GM23338 (cell line): ENCODE data around the gene IL22RA1. TPM values are rescaled to one million over a fixed set of nuclear protein-coding genes. Genes with fewer than 3 reads are reported as not detected.

Source experiments
- ATAC-seq: fragments of 200-7000 bp; cut with Tn5 transposase; 3 replicates; pipeline ENCODE4 v1.9.1; 2020
- DNase-seq: peaks from one replicate; pipeline ENCODE4 v3.0.0-alpha.2; 2015; ENCODE audit warnings: low spot score
- H2AFZ ChIP-seq: fragments of 200-600 bp; sonication (generic); 2 replicates; pipeline ENCODE4 v1.8.0; 2016; ENCODE audit warnings: antibody characterized with exemption, mild to moderate bottlenecking, moderate library complexity
- H3F3A ChIP-seq: fragments of 200-600 bp; sonication (generic); replicated peaks from 2 replicates; pipeline ENCODE4 v1.8.0; 2017; ENCODE audit warnings: antibody characterized with exemption, mixed run types, low read depth
- H3K27ac ChIP-seq: fragments of 200-600 bp; sonication (generic); 2 replicates; pipeline ENCODE4 v1.6.1; 2016; ENCODE audit warnings: low read depth
- H3K27me3 ChIP-seq: fragments of 200-600 bp; sonication (generic); 2 replicates; pipeline ENCODE4 v1.8.0; 2016; ENCODE audit warnings: mild to moderate bottlenecking, mixed run types, moderate library complexity; ENCODE audit not compliant: insufficient read depth
- H3K36me3 ChIP-seq: fragments of 200-600 bp; sonication (generic); 2 replicates; pipeline ENCODE4 v1.8.0; 2016; ENCODE audit warnings: mild to moderate bottlenecking; ENCODE audit not compliant: insufficient read depth
- H3K4me1 ChIP-seq: fragments of 200-600 bp; sonication (generic); 2 replicates; pipeline ENCODE4 v1.8.0; 2016; ENCODE audit warnings: mild to moderate bottlenecking, moderate library complexity; ENCODE audit not compliant: insufficient read depth
- H3K4me2 ChIP-seq: fragments of 200-600 bp; sonication (generic); 2 replicates; pipeline ENCODE4 v1.7.1; 2017; ENCODE audit warnings: mixed run types
- H3K4me3 ChIP-seq: fragments of 200-600 bp; sonication (generic); 2 replicates; pipeline ENCODE4 v1.6.1; 2016; ENCODE audit warnings: mixed run types
- H3K79me2 ChIP-seq: fragments of 200-600 bp; sonication (generic); replicated peaks from 2 replicates; pipeline ENCODE4 v1.8.0; 2017; ENCODE audit warnings: mild to moderate bottlenecking; ENCODE audit not compliant: insufficient read depth
- H3K9me2 ChIP-seq: fragments of 200-600 bp; sonication (generic); 2 replicates; pipeline ENCODE4 v1.8.0; 2017; ENCODE audit not compliant: insufficient read depth
- H4K20me1 ChIP-seq: fragments of 200-600 bp; sonication (generic); replicated peaks from 2 replicates; pipeline ENCODE4 v1.8.0; 2017; ENCODE audit warnings: mild to moderate bottlenecking; ENCODE audit not compliant: insufficient read depth
- H3K27ac Mint-ChIP-seq: 2 replicates; pipeline ENCODE4 v1.8.0; 2020; ENCODE audit warnings: inconsistent platforms, mild to moderate bottlenecking, moderate library complexity, mixed read lengths
- H3K27me3 Mint-ChIP-seq: 3 replicates; pipeline ENCODE4 v1.8.0; 2022; ENCODE audit warnings: low read depth, mild to moderate bottlenecking, moderate library complexity, mixed read lengths, inconsistent platforms; ENCODE audit not compliant: insufficient read depth, poor library complexity
- H3K36me3 Mint-ChIP-seq: 3 replicates; pipeline ENCODE4 v1.8.0; 2021; ENCODE audit warnings: low read depth, mild to moderate bottlenecking, inconsistent platforms, moderate library complexity, mixed read lengths
- H3K4me1 Mint-ChIP-seq: 3 replicates; pipeline ENCODE4 v1.8.0; 2020; ENCODE audit warnings: mild to moderate bottlenecking, inconsistent platforms, mixed read lengths
- H3K4me3 Mint-ChIP-seq: 3 replicates; pipeline ENCODE4 v1.8.0; 2021; ENCODE audit warnings: moderate library complexity, mild to moderate bottlenecking, inconsistent platforms, mixed read lengths
- H3K9me3 Mint-ChIP-seq: 3 replicates; pipeline ENCODE4 v1.8.0; 2020; ENCODE audit warnings: moderate library complexity, mild to moderate bottlenecking, inconsistent platforms, mixed read lengths
- CTCF ChIP-seq, 2 experiments: fragments of 200-600 bp in 1 of 2; sonication (generic) in 1 of 2; conservative IDR thresholded peaks; 2 replicates each; pipeline versions ENCODE4 v1.5.1 to v1.6.1; 2016 to 2017; ENCODE audit warnings: antibody characterized with exemption in 2 of 2, low read depth in 2 of 2, mild to moderate bottlenecking in 2 of 2, moderate library complexity in 1 of 2
- EZH2 ChIP-seq: fragments of 200-600 bp; sonication (generic); IDR thresholded peaks from one replicate; pipeline ENCODE4 v1.8.0; 2017; ENCODE audit warnings: antibody characterized with exemption, mild to moderate bottlenecking, low read depth; ENCODE audit not compliant: unreplicated experiment
- STAT1 ChIP-seq: IDR thresholded peaks from one replicate; pipeline ENCODE4 v1.6.1; 2016; ENCODE audit warnings: antibody characterized with exemption; ENCODE audit not compliant: unreplicated experiment
- ZNF331 ChIP-seq: fragments of 250-450 bp; sonication (Bioruptor Pico); IDR thresholded peaks from 2 replicates; pipeline ENCODE4 v1.5.0; 2020; ENCODE audit warnings: low read depth, mild to moderate bottlenecking, moderate library complexity
- ZNF462 ChIP-seq: fragments of 250-450 bp; sonication (Bioruptor Pico); IDR thresholded peaks from 2 replicates; pipeline ENCODE4 v1.5.0; 2020; ENCODE audit warnings: mild to moderate bottlenecking, moderate library complexity
- polyA plus RNA-seq: library from polyadenylated mRNA; unstranded; fragments of >200 nt; fragmentation: Nextera tagmentation; extraction: Ambion mirVana; gene quantifications from 2 replicates; pipeline ENCODE4 v1.2.1, GENCODE V29; 2016
- total RNA-seq: library from RNA; depleted of rRNA; stranded (reverse); fragments of >200 nt; shearing (Covaris generic); gene quantifications from 2 replicates; pipeline ENCODE4 v1.2.3, GENCODE V29; 2014

IL22RA1 gene
- total and polyA plus RNA-seq, 2 experiments from 2014 or later = 0.11 to 0.28 TPM

DNA sequence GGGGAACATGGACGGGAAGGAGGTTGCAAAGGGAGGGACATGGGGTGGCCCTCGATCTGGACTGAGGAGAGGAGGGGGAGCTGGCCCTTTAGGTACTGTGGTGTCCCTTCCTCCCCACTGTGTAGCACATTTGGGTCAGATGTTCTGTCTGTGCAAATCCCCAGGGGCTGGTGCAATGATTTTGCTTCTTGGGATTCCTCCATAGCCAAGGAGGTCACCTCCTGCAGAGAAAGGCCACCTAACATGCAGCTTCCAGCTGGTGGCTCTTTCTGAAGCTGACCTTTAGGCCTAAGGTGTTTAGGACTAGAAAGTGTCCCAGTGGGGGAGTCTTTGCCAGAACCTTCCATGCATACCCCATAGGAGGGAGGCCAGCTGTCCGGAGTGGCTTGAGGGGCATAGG lies 22.0 kb downstream of the IL22RA1 start:
- H4K20me1 ChIP-seq = no peaks in the 10 kb centered on the region
- H3K4me1 ChIP-seq = no peaks in the 10 kb centered on the region
- no peak for DNase-seq
- H3K27me3 ChIP-seq = no peaks in the 10 kb centered on the region
- no peak overlapping the region for H2AFZ ChIP-seq
- no peaks in the 10 kb centered on the region for H3K36me3 ChIP-seq
- Mint-ChIP-seq H3K27ac (no peak overlapping the region), H3K36me3 (no peaks in the 10 kb centered on the region), H3K4me3 (no peak overlapping the region), H3K9me3 (no peaks in the 10 kb centered on the region), H3K4me1 (no peaks in the 10 kb centered on the region), H3K27me3 (peaks cover 8% of the 10 kb centered on the region)
- TF ChIP-seq STAT1 = no peak
- TF ChIP-seq ZNF462 (CRISPR knock-in tag) = no peak
- no peak for TF ChIP-seq CTCF (conservative IDR thresholded peaks at IDR 0.05; ENCODE audit: low read depth in 2 of 2)
- TF ChIP-seq ZNF331 = no peak
- TF ChIP-seq EZH2 = no peak
- no peak for ATAC-seq
- H3K79me2 ChIP-seq = no peaks in the 10 kb centered on the region
- H3F3A ChIP-seq = no peaks in the 10 kb centered on the region
- no peak overlapping the region for H3K27ac ChIP-seq
- H3K9me2 ChIP-seq = no peaks in the 10 kb centered on the region
- no peak overlapping the region for H3K4me2 ChIP-seq
- no peak overlapping the region for H3K4me3 ChIP-seq
